ENCODE data around the gene PTPRD.

PTPRD gene

GRCh38 chr9:9212963-9213362 is 1399.8 kb downstream of the PTPRD start:
- H3K4me3 ChIP-seq (ENCODE audit: control insufficient read depth, low read depth, low read length) = no peak overlapping the region
- TF ChIP-seq CTCF (IDR thresholded peaks at IDR 0.05; ENCODE audit: control insufficient read depth, insufficient read depth, low read depth, low read length, missing control alignments) = no peak
- no peak for DNase-seq (ENCODE audit: low read depth)

GRCh38 chr9:9202276-9202675 is 1410.5 kb downstream of the PTPRD start:
- no peak for TF ChIP-seq CTCF (IDR thresholded peaks at IDR 0.05; ENCODE audit: control insufficient read depth, insufficient read depth, low read depth, low read length, missing control alignments)
- no peak overlapping the region for H3K4me3 ChIP-seq (ENCODE audit: control insufficient read depth, low read depth, low read length)
- no peak for DNase-seq (ENCODE audit: low read depth)

GRCh38 chr9:9186086-9186485 is 1426.7 kb downstream of the PTPRD start:
- H3K4me3 ChIP-seq (ENCODE audit: control insufficient read depth, low read depth, low read length) = no peak overlapping the region
- no peak for DNase-seq (ENCODE audit: low read depth)
- TF ChIP-seq CTCF (IDR thresholded peaks at IDR 0.05; ENCODE audit: control insufficient read depth, insufficient read depth, low read depth, low read length, missing control alignments) = no peak

GRCh38 chr9:9182431-9182830 is 1430.4 kb downstream of the PTPRD start:
- no peak for TF ChIP-seq CTCF (IDR thresholded peaks at IDR 0.05; ENCODE audit: control insufficient read depth, insufficient read depth, low read depth, low read length, missing control alignments)
- DNase-seq (ENCODE audit: low read depth) = no peak
- no peak overlapping the region for H3K4me3 ChIP-seq (ENCODE audit: control insufficient read depth, low read depth, low read length)

- H3K4me3 ChIP-seq (ENCODE audit: control insufficient read depth, low read depth, low read length) = no peak overlapping the region
- no peak for TF ChIP-seq CTCF (IDR thresholded peaks at IDR 0.05; ENCODE audit: control insufficient read depth, insufficient read depth, low read depth, low read length, missing control alignments)
- DNase-seq (ENCODE audit: low read depth) = no peak
These were observed 1435.7 kb downstream of the PTPRD start for GRCh38 chr9:9177081-9177480.

GRCh38 chr9:9174358-9174757 is 1438.4 kb downstream of the PTPRD start:
- TF ChIP-seq CTCF (IDR thresholded peaks at IDR 0.05; ENCODE audit: control insufficient read depth, insufficient read depth, low read depth, low read length, missing control alignments) = no peak
- DNase-seq (ENCODE audit: low read depth) = no peak

GRCh38 chr9:9173264-9173663 is 1439.5 kb downstream of the PTPRD start:
- DNase-seq (ENCODE audit: low read depth) = no peak
- H3K4me3 ChIP-seq (ENCODE audit: control insufficient read depth, low read depth, low read length) = no peak overlapping the region
- no peak for TF ChIP-seq CTCF (IDR thresholded peaks at IDR 0.05; ENCODE audit: control insufficient read depth, insufficient read depth, low read depth, low read length, missing control alignments)

More at GRCh38 chr9:9174358-9174757, 1438.4 kb downstream of the PTPRD start:
- no peak overlapping the region for H3K4me3 ChIP-seq (ENCODE audit: control insufficient read depth, low read depth, low read length)
